ENCODE measurements around the gene CAMK1D. TPM values are rescaled to one million over a fixed set of nuclear protein-coding genes. Genes with fewer than 3 reads are reported as not detected.

Gene CAMK1D
- polyA plus RNA-seq, 1 donor (not counting 4 experiments of a cell fraction or from before 2014, with no cell fraction given), result 0.76 TPM

GRCh38 chr10:12481924-12482323 is 132.6 kb downstream of the CAMK1D start:
- Histone ChIP-seq H3K27ac (ENCODE audit: control insufficient read depth, insufficient read depth, low read length) (no peak overlapping the region), H3K36me3 (ENCODE audit: control insufficient read depth in 2 of 2, extremely low read depth in 1 of 2, insufficient read depth in 2 of 2, low read length in 2 of 2) (no peaks in the 10 kb centered on the region), H4K20me1 (ENCODE audit: control insufficient read depth, extremely low read depth, insufficient read depth, low read length) (no peaks in the 10 kb centered on the region), H2AFZ (ENCODE audit: control insufficient read depth, low read length) (no peak overlapping the region), H3K27me3 (ENCODE audit: control insufficient read depth, extremely low read depth, insufficient read depth, low read length) (no peaks in the 10 kb centered on the region), H3K4me3 (ENCODE audit: control insufficient read depth in 2 of 3, extremely low read depth in 1 of 3, insufficient read depth in 2 of 3, low read depth in 1 of 3, low read length in 3 of 3) (no peak overlapping the region), H3K4me2 (ENCODE audit: control insufficient read depth, extremely low read depth, insufficient read depth, low read depth, low read length) (no peak overlapping the region), H3K9ac (ENCODE audit: control insufficient read depth, extremely low read depth, insufficient read depth, low read length) (no peak overlapping the region), H3K9me1 (ENCODE audit: control insufficient read depth, extremely low read depth, insufficient read depth, low read length) (no peaks in the 10 kb centered on the region), H3K79me2 (ENCODE audit: control insufficient read depth, insufficient read depth, low read length) (no peaks in the 10 kb centered on the region), H3K4me1 (ENCODE audit: control insufficient read depth, extremely low read depth, insufficient read depth, low read length) (no peaks in the 10 kb centered on the region), H3K9me3 (ENCODE audit: control insufficient read depth, low read depth, low read length) (no peaks in the 10 kb centered on the region)
- no peak for DNase-seq (ENCODE audit: low read depth, low spot score)
- no peak for TF ChIP-seq EZH2 (IDR thresholded peaks at IDR 0.05; ENCODE audit: low read length)
- TF ChIP-seq, protein P1, sequence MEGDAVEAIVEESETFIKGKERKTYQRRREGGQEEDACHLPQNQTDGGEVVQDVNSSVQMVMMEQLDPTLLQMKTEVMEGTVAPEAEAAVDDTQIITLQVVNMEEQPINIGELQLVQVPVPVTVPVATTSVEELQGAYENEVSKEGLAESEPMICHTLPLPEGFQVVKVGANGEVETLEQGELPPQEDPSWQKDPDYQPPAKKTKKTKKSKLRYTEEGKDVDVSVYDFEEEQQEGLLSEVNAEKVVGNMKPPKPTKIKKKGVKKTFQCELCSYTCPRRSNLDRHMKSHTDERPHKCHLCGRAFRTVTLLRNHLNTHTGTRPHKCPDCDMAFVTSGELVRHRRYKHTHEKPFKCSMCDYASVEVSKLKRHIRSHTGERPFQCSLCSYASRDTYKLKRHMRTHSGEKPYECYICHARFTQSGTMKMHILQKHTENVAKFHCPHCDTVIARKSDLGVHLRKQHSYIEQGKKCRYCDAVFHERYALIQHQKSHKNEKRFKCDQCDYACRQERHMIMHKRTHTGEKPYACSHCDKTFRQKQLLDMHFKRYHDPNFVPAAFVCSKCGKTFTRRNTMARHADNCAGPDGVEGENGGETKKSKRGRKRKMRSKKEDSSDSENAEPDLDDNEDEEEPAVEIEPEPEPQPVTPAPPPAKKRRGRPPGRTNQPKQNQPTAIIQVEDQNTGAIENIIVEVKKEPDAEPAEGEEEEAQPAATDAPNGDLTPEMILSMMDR (optimal IDR thresholded peaks at IDR 0.05 in 1 of 3, IDR thresholded peaks at IDR 0.05 in 1 of 3, conservative IDR thresholded peaks at IDR 0.05 in 1 of 3; ENCODE audit: extremely low read depth in 1 of 3, insufficient read depth in 2 of 3, low read length in 3 of 3), result no peak
- dilution Hi-C loops (cut with MboI; ENCODE audit: extremely low pct_ligation_motif_present, low sequenced_read_pairs), result no loop called here
- no peak for FAIRE-seq

- dilution Hi-C loops (cut with MboI; ENCODE audit: extremely low pct_ligation_motif_present, low sequenced_read_pairs), result no loop called here
- H3K79me2 ChIP-seq (ENCODE audit: control insufficient read depth, insufficient read depth, low read length), result no peaks in the 10 kb centered on the region
- H3K9me1 ChIP-seq (ENCODE audit: control insufficient read depth, extremely low read depth, insufficient read depth, low read length), result no peaks in the 10 kb centered on the region
- no peaks in the 10 kb centered on the region for H3K9me3 ChIP-seq (ENCODE audit: control insufficient read depth, low read depth, low read length)
- no peaks in the 10 kb centered on the region for H3K27me3 ChIP-seq (ENCODE audit: control insufficient read depth, extremely low read depth, insufficient read depth, low read length)
- TF ChIP-seq, protein P1 (optimal IDR thresholded peaks at IDR 0.05 in 1 of 3, IDR thresholded peaks at IDR 0.05 in 1 of 3, conservative IDR thresholded peaks at IDR 0.05 in 1 of 3; ENCODE audit: extremely low read depth in 1 of 3, insufficient read depth in 2 of 3, low read length in 3 of 3), result no peak
- no peak for TF ChIP-seq EZH2 (IDR thresholded peaks at IDR 0.05; ENCODE audit: low read length)
- H3K4me1 ChIP-seq (ENCODE audit: control insufficient read depth, extremely low read depth, insufficient read depth, low read length), result no peaks in the 10 kb centered on the region
- FAIRE-seq, result no peak
- no peak overlapping the region for H3K4me3 ChIP-seq (ENCODE audit: control insufficient read depth in 2 of 3, extremely low read depth in 1 of 3, insufficient read depth in 2 of 3, low read depth in 1 of 3, low read length in 3 of 3)
- H3K4me2 ChIP-seq (ENCODE audit: control insufficient read depth, extremely low read depth, insufficient read depth, low read depth, low read length), result no peak overlapping the region
- no peak overlapping the region for H2AFZ ChIP-seq (ENCODE audit: control insufficient read depth, low read length)
- no peak overlapping the region for H3K9ac ChIP-seq (ENCODE audit: control insufficient read depth, extremely low read depth, insufficient read depth, low read length)
- DNase-seq (ENCODE audit: low read depth, low spot score), result no peak
- H3K36me3 ChIP-seq (ENCODE audit: control insufficient read depth in 2 of 2, extremely low read depth in 1 of 2, insufficient read depth in 2 of 2, low read length in 2 of 2), result no peaks in the 10 kb centered on the region
- H3K27ac ChIP-seq (ENCODE audit: control insufficient read depth, insufficient read depth, low read length), result no peak overlapping the region
- H4K20me1 ChIP-seq (ENCODE audit: control insufficient read depth, extremely low read depth, insufficient read depth, low read length), result no peaks in the 10 kb centered on the region
Measured at GRCh38 chr10:12482587-12482986, 133.2 kb downstream of the CAMK1D start.

Measured in keratinocyte (primary cell).